ENCODE results near the gene KCNH5. TPM values are rescaled to one million over a fixed set of nuclear protein-coding genes. Genes with fewer than 3 reads are reported as not detected.
"Not testable (repeated sequence)": the region's sequence is repeated elsewhere in the genome, so short reads cannot be mapped to it uniquely, and the experiment has no call there.

The KCNH5 gene
- total RNA-seq, 2 donors from 2014 or later = 0.06 to 0.09 TPM

- intact Hi-C loops (cut with DNase I) = no loop called here
- Histone ChIP-seq H3K4me1 (replicated peaks) (no peaks in the 10 kb centered on the region), H3K27me3 (replicated peaks; ENCODE audit: insufficient read depth) (no peaks in the 10 kb centered on the region), H3K36me3 (no peaks in the 10 kb centered on the region), H3K27ac (no peak overlapping the region), H3K4me3 (no peak overlapping the region), H3K9me3 (no peaks in the 10 kb centered on the region)
- DNase-seq (ENCODE audit: low spot score) = no peak
- 77% methylated on average over 2 of the region's 2 CpGs for WGBS
- TF ChIP-seq POLR2AphosphoS5 (IDR thresholded peaks at IDR 0.05) (no peak), CTCF (IDR thresholded peaks at IDR 0.05) (no peak), POLR2A (IDR thresholded peaks at IDR 0.05) (no peak)
Measured at GRCh38 chr14:62777510-62777909, 267.7 kb downstream of the KCNH5 start.

- no peak for DNase-seq (ENCODE audit: low spot score)
- Histone ChIP-seq H3K4me3 (no peak overlapping the region), H3K27ac (no peak overlapping the region), H3K9me3 (no peaks in the 10 kb centered on the region), H3K27me3 (replicated peaks; ENCODE audit: insufficient read depth) (no peaks in the 10 kb centered on the region), H3K36me3 (no peaks in the 10 kb centered on the region), H3K4me1 (replicated peaks) (no peaks in the 10 kb centered on the region)
- TF ChIP-seq CTCF (IDR thresholded peaks at IDR 0.05) (no peak), POLR2A (IDR thresholded peaks at IDR 0.05) (no peak), POLR2AphosphoS5 (IDR thresholded peaks at IDR 0.05) (no peak)
- intact Hi-C loops (cut with DNase I) = no loop called here
- WGBS = 77% methylated on average over 1 of the region's 1 CpG
Measured at GRCh38 chr14:62776300-62776699, 269.0 kb downstream of the KCNH5 start.

- 87% methylated on average over 2 of the region's 2 CpGs for WGBS
- no peak overlapping the region for H3K27ac ChIP-seq
- H3K4me3 ChIP-seq = no peak overlapping the region
- H3K27me3 ChIP-seq (replicated peaks; ENCODE audit: insufficient read depth) = no peaks in the 10 kb centered on the region
- H3K4me1 ChIP-seq (replicated peaks) = no peaks in the 10 kb centered on the region
- H3K36me3 ChIP-seq = no peaks in the 10 kb centered on the region
- TF ChIP-seq CTCF (IDR thresholded peaks at IDR 0.05) (no peak), POLR2AphosphoS5 (IDR thresholded peaks at IDR 0.05) (no peak), POLR2A (IDR thresholded peaks at IDR 0.05) (no peak)
- intact Hi-C loops (cut with DNase I) = no loop called here
- no peak for DNase-seq (ENCODE audit: low spot score)
- H3K9me3 ChIP-seq = no peaks in the 10 kb centered on the region
Measured at GRCh38 chr14:62768753-62769152, 276.5 kb downstream of the KCNH5 start.

GRCh38 chr14:62763951-62764350 lies 281.3 kb downstream of the KCNH5 start:
- Histone ChIP-seq H3K27me3 (replicated peaks; ENCODE audit: insufficient read depth) (no peaks in the 10 kb centered on the region), H3K27ac (no peak overlapping the region), H3K4me1 (replicated peaks) (no peaks in the 10 kb centered on the region), H3K4me3 (no peak overlapping the region), H3K36me3 (no peaks in the 10 kb centered on the region), H3K9me3 (no peaks in the 10 kb centered on the region)
- TF ChIP-seq CTCF (IDR thresholded peaks at IDR 0.05) (no peak), POLR2A (IDR thresholded peaks at IDR 0.05) (no peak), POLR2AphosphoS5 (IDR thresholded peaks at IDR 0.05) (no peak)
- DNase-seq (ENCODE audit: low spot score) = no peak
- intact Hi-C loops (cut with DNase I) = no loop called here

GRCh38 chr14:62759796-62760195 lies 285.5 kb downstream of the KCNH5 start:
- Histone ChIP-seq H3K27ac (no peak overlapping the region), H3K36me3 (no peaks in the 10 kb centered on the region), H3K27me3 (replicated peaks; ENCODE audit: insufficient read depth) (no peaks in the 10 kb centered on the region), H3K9me3 (no peaks in the 10 kb centered on the region), H3K4me1 (replicated peaks) (no peaks in the 10 kb centered on the region), H3K4me3 (no peak overlapping the region)
- DNase-seq (ENCODE audit: low spot score) = no peak
- 24% methylated on average over 2 of the region's 2 CpGs for WGBS
- intact Hi-C loops (cut with DNase I) = no loop called here
- TF ChIP-seq CTCF (IDR thresholded peaks at IDR 0.05) (no peak), POLR2AphosphoS5 (IDR thresholded peaks at IDR 0.05) (no peak), POLR2A (IDR thresholded peaks at IDR 0.05) (no peak)

GRCh38 chr14:62746881-62747280 lies 298.4 kb downstream of the KCNH5 start:
- H3K4me1 ChIP-seq (replicated peaks); DNase-seq (ENCODE audit: low spot score); H3K27ac ChIP-seq; intact Hi-C loops (cut with DNase I); H3K36me3 ChIP-seq; H3K9me3 ChIP-seq; H3K27me3 ChIP-seq (replicated peaks; ENCODE audit: insufficient read depth); H3K4me3 ChIP-seq: not testable (repeated sequence)
- WGBS = 96% methylated on average over 11 of the region's 11 CpGs

All from prostate gland (tissue), 2 donors.